HepG2 (cell line): ENCODE data around the gene GLOD4. TPM values are rescaled to one million over a fixed set of nuclear protein-coding genes. Genes with fewer than 3 reads are reported as not detected.

Source experiments
- DRAP1 ChIP-seq: IDR thresholded peaks from 2 replicates; pipeline ENCODE4 v1.6.1; 2016; ENCODE audit warnings: missing genetic modification reagents, missing compliant biosample characterization
- HMG20A ChIP-seq: IDR thresholded peaks from 2 replicates; pipeline ENCODE4 v1.6.1; 2016; ENCODE audit warnings: borderline replicate concordance
- KMT2B ChIP-seq: IDR thresholded peaks from 2 replicates; pipeline ENCODE4 v1.6.1; 2016; ENCODE audit warnings: missing genetic modification reagents, missing compliant biosample characterization
- MAF1 ChIP-seq: sonication (generic); formaldehyde crosslinking; IDR thresholded peaks from 2 replicates; pipeline ENCODE4 v1.5.0; 2020; ENCODE audit warnings: missing genetic modification reagents, borderline replicate concordance
- MAFF ChIP-seq: IDR thresholded peaks from 2 replicates; pipeline ENCODE4 v1.6.1; 2011; ENCODE audit warnings: low read depth, low read length, improper control_type of control experiment
- MIER3 ChIP-seq: IDR thresholded peaks from 2 replicates; pipeline ENCODE4 v1.6.1; 2016; ENCODE audit warnings: missing compliant biosample characterization, borderline replicate concordance
- RFX5 ChIP-seq: IDR thresholded peaks from 2 replicates; pipeline ENCODE4 v1.6.1; 2011; ENCODE audit warnings: low read depth, low read length, improper control_type of control experiment
- RXRB ChIP-seq: IDR thresholded peaks from 2 replicates; pipeline ENCODE4 v1.6.1; 2016; ENCODE audit warnings: borderline replicate concordance, missing genetic modification reagents, missing compliant biosample characterization
- SOX6 ChIP-seq, 2 experiments: fragments of 450-650 bp in 1 of 2; sonication (generic) in 1 of 2; formaldehyde crosslinking in 1 of 2; IDR thresholded peaks; 2 replicates each; pipeline versions ENCODE4 v1.4.0 to v1.6.1; 2017 to 2020; ENCODE audit warnings: antibody characterized with exemption in 1 of 2, mild to moderate bottlenecking in 1 of 2, missing genetic modification reagents in 1 of 2
- ZFYVE20 ChIP-seq: sonication (generic); formaldehyde crosslinking; IDR thresholded peaks from 2 replicates; pipeline ENCODE4 v1.8.0; 2023; ENCODE audit warnings: low read depth, mild to moderate bottlenecking, moderate library complexity, missing genetic modification reagents, borderline replicate concordance
- ZNF207 ChIP-seq: fragments of 450-650 bp; IDR thresholded peaks from 2 replicates; pipeline ENCODE4 v1.6.1; 2016; ENCODE audit warnings: antibody characterized with exemption, borderline replicate concordance
- ZNF562 ChIP-seq: sonication (generic); formaldehyde crosslinking; IDR thresholded peaks from 2 replicates; pipeline ENCODE4 v1.8.0; 2022; ENCODE audit warnings: missing genetic modification reagents, borderline replicate concordance
- ZNF891 ChIP-seq: sonication (generic); formaldehyde crosslinking; IDR thresholded peaks from 2 replicates; pipeline ENCODE4 v1.5.0; 2020; ENCODE audit warnings: mild to moderate bottlenecking, missing genetic modification reagents
- polyA plus RNA-seq, 8 experiments: library from polyadenylated mRNA; depleted of rRNA in 3 of 8; stranded (reverse) in 7 of 8; unstranded in 1 of 8; fragments of >200 nt; fragmentation: Illumina TruSeq in 4 of 8; extraction: Trizol in 4 of 8; gene quantifications; 2 replicates each; pipeline versions ENCODE4 v1.2.1 to v1.2.3, GENCODE V29; 2011 to 2016; ENCODE audit warnings: low read depth in 4 of 8, missing spikeins in 1 of 8, mixed read lengths in 1 of 8; ENCODE audit not compliant: insufficient read depth in 1 of 8
- total RNA-seq, 5 experiments: library from RNA; depleted of rRNA; stranded (reverse); fragments of >200 nt; fragmentation: Illumina TruSeq; extraction: Trizol; gene quantifications; 2 replicates each; pipeline ENCODE4 v1.2.3, GENCODE V29; 2016; ENCODE audit warnings: low read depth in 1 of 5
- TF ChIP-seq, protein P1 (sequence below): sonication (generic); formaldehyde crosslinking; IDR thresholded peaks from 2 replicates; pipeline ENCODE4 v1.9.0; 2021; ENCODE audit warnings: missing genetic modification reagents, mild to moderate bottlenecking, borderline replicate concordance
- TF ChIP-seq, protein P2 (sequence below): sonication (generic); formaldehyde crosslinking; IDR thresholded peaks from 2 replicates; pipeline ENCODE4 v1.8.1; 2023; ENCODE audit warnings: mild to moderate bottlenecking, missing genetic modification reagents
- TF ChIP-seq, protein P3 (sequence below): sonication (generic); formaldehyde crosslinking; IDR thresholded peaks from 2 replicates; pipeline ENCODE4; 2020; ENCODE audit warnings: missing genetic modification reagents, mild to moderate bottlenecking, borderline replicate concordance
- TF ChIP-seq, protein P4 (sequence below): IDR thresholded peaks from 2 replicates; pipeline ENCODE4 v1.6.1; 2016; ENCODE audit warnings: mild to moderate bottlenecking, missing biosample characterization, missing genetic modification reagents
- TF ChIP-seq, protein P5 (sequence below): sonication (generic); formaldehyde crosslinking; IDR thresholded peaks from 2 replicates; pipeline ENCODE4 v1.4.0; 2020; ENCODE audit warnings: missing genetic modification reagents, low read depth, mild to moderate bottlenecking, borderline replicate concordance

Gene GLOD4
- total and polyA plus RNA-seq, 2 of the 13 experiments (the other 11 are each of a cell fraction or from before 2014, with no cell fraction given): 53.7 to 87.8 TPM

DNA sequence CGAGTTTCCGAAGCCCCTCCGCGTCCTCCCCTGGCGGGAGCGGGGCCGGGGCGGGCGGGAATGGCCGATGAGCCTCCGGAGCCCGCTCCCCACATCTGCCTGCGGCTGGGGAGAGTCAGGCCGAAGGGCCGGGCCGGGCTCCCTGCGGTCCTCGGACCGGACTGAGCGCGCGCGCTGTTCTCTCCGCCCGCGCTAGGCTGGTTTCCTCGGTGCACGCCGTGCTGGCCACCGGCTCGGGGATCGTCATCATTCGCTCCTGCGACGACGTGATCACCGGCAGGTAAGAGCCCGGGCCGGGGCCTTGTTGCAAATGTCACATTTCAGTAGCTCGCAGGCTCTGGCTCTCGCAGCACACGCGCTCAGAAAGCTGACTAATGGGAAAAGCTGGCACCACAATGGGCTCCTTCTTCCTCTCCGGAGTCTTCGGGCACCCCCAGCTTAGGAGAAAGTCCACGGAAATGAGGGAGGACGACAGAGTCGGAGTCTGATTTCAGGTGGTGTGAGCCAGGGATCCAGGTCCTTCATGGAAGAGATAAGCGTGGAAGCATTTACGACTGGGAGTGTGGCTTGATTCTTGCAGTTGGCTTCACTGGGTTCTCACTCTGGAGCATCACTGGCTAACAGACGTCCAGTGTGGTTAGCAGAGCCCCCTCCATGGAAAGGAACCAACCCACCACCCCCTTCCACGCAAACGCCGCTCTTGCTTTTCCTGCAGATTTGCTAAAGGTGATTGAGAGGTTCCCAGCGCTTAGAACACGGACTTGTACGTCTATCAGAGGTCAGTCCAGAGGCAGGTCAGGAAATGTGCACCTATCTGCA lies 49.0 kb downstream of the GLOD4 start (continued):
- TF ChIP-seq MIER3 (CRISPR knock-in tag) (no peak), RXRB (CRISPR knock-in tag) (no peak), ZNF891 (CRISPR knock-in tag) (no peak), KMT2B (CRISPR knock-in tag) (0 out of 2 replicates have a peak, but pooled peaks have one; percentile 27), MAFF (0 out of 2 replicates have a peak, but pooled peaks have one; percentile 31), ZNF207 (no peak), DRAP1 (CRISPR knock-in tag) (0 out of 2 replicates have a peak, but pooled peaks have one; percentile 24), SOX6 (IDR thresholded peaks at IDR 0.05) (no peak), SOX6 (CRISPR knock-in tag; IDR thresholded peaks at IDR 0.05) (no peak), MAF1 (CRISPR knock-in tag) (no peak), RFX5 (no peak), ZFYVE20 (no peak), HMG20A (CRISPR knock-in tag) (no peak), ZNF562 (CRISPR knock-in tag) (no peak)
- TF ChIP-seq, protein P1, sequence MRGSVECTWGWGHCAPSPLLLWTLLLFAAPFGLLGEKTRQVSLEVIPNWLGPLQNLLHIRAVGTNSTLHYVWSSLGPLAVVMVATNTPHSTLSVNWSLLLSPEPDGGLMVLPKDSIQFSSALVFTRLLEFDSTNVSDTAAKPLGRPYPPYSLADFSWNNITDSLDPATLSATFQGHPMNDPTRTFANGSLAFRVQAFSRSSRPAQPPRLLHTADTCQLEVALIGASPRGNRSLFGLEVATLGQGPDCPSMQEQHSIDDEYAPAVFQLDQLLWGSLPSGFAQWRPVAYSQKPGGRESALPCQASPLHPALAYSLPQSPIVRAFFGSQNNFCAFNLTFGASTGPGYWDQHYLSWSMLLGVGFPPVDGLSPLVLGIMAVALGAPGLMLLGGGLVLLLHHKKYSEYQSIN (CRISPR knock-in tag): no peak
- TF ChIP-seq, protein P2, sequence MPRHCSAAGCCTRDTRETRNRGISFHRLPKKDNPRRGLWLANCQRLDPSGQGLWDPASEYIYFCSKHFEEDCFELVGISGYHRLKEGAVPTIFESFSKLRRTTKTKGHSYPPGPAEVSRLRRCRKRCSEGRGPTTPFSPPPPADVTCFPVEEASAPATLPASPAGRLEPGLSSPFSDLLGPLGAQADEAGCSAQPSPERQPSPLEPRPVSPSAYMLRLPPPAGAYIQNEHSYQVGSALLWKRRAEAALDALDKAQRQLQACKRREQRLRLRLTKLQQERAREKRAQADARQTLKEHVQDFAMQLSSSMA: no peak
- TF ChIP-seq, protein P3, sequence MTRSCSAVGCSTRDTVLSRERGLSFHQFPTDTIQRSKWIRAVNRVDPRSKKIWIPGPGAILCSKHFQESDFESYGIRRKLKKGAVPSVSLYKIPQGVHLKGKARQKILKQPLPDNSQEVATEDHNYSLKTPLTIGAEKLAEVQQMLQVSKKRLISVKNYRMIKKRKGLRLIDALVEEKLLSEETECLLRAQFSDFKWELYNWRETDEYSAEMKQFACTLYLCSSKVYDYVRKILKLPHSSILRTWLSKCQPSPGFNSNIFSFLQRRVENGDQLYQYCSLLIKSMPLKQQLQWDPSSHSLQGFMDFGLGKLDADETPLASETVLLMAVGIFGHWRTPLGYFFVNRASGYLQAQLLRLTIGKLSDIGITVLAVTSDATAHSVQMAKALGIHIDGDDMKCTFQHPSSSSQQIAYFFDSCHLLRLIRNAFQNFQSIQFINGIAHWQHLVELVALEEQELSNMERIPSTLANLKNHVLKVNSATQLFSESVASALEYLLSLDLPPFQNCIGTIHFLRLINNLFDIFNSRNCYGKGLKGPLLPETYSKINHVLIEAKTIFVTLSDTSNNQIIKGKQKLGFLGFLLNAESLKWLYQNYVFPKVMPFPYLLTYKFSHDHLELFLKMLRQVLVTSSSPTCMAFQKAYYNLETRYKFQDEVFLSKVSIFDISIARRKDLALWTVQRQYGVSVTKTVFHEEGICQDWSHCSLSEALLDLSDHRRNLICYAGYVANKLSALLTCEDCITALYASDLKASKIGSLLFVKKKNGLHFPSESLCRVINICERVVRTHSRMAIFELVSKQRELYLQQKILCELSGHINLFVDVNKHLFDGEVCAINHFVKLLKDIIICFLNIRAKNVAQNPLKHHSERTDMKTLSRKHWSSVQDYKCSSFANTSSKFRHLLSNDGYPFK (CRISPR knock-in tag): no peak
- TF ChIP-seq, protein P4, sequence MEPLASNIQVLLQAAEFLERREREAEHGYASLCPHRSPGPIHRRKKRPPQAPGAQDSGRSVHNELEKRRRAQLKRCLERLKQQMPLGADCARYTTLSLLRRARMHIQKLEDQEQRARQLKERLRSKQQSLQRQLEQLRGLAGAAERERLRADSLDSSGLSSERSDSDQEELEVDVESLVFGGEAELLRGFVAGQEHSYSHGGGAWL (CRISPR knock-in tag): peak; percentile 30; the same call in 1 of the 2 replicates
- TF ChIP-seq, protein P5, sequence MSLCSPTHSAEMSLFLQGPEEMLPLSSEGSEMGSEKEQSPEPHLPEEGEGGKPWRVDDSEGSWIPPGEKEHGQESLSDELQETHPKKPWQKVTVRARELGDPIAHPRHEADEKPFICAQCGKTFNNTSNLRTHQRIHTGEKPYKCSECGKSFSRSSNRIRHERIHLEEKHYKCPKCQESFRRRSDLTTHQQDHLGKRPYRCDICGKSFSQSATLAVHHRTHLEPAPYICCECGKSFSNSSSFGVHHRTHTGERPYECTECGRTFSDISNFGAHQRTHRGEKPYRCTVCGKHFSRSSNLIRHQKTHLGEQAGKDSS (CRISPR knock-in tag): no peak
